HG03457 (cell line): ENCODE measurements around the gene DDC.

ENCODE experiments used
- ATAC-seq: cut with Tn5 transposase; IDR thresholded peaks from one replicate; pipeline ENCODE4 v1.9.1; 2021; ENCODE audit warnings: moderate number of reproducible peaks; ENCODE audit not compliant: unreplicated experiment

The DDC gene

GRCh38 chr7:50421043-50421442, 144.2 kb downstream of the DDC start:
- ATAC-seq: no peak

- ATAC-seq: no peak
Measured at GRCh38 chr7:50418526-50419290, 146.5 kb downstream of the DDC start.

GRCh38 chr7:50418086-50418515, 147.1 kb downstream of the DDC start:
- ATAC-seq: peak; percentile 82

- ATAC-seq: peak; percentile 75
Measured at GRCh38 chr7:50416527-50417182, 148.6 kb downstream of the DDC start.

GRCh38 chr7:50415844-50416364, 149.3 kb downstream of the DDC start:
- no peak for ATAC-seq

- no peak for ATAC-seq
Measured at GRCh38 chr7:50413561-50413960, 151.6 kb downstream of the DDC start.

GRCh38 chr7:50412973-50413372, 152.2 kb downstream of the DDC start:
- ATAC-seq: no peak

- ATAC-seq: no peak
Measured at GRCh38 chr7:50411332-50411731, 153.9 kb downstream of the DDC start.

GRCh38 chr7:50409856-50410745, 155.1 kb downstream of the DDC start:
- peak; percentile 58 for ATAC-seq
